SK-N-SH (cell line): ENCODE data around the gene PDE4D. TPM values are rescaled to one million over a fixed set of nuclear protein-coding genes. Genes with fewer than 3 reads are reported as not detected.

Experiments used
- CTCF ChIA-PET: fragments of 300-600, 350-600 bp; formaldehyde crosslinking; extraction: SDS; loops from one replicate; lab custom pipeline; 2021; lab: Yijun Ruan, JAX
- POLR2A ChIA-PET: fragments of 350-600 bp; sonication (Branson Sonifier 250); formaldehyde crosslinking; extraction: SDS; loops from one replicate; lab custom pipeline; 2020; ENCODE audit warnings: antibody characterized with exemption, inconsistent platforms; lab: Yijun Ruan, JAX
- DNase-seq: peaks from one replicate; pipeline ENCODE4 v3.0.0; 2012
- H2AFZ ChIP-seq: fragments of 200-600 bp; sonication (generic); 2 replicates; pipeline ENCODE4 v1.8.1; 2016; ENCODE audit warnings: antibody characterized with exemption, mild to moderate bottlenecking, low read depth
- H3F3A ChIP-seq: fragments of 200-600 bp; sonication (generic); replicated peaks from 2 replicates; pipeline ENCODE3; 2016; ENCODE audit warnings: antibody characterized with exemption, mild to moderate bottlenecking; ENCODE audit not compliant: insufficient read depth
- H3K27ac ChIP-seq, 2 experiments: fragments of 200-500 bp in 1 of 2; fragments of 200-600 bp in 1 of 2; sonication (Bioruptor generic) in 1 of 2; sonication (generic), shearing (Covaris generic) in 1 of 2; 2 replicates each; pipeline versions ENCODE4 v1.5.1 to v1.6.1; 2014 to 2016; ENCODE audit warnings: low read depth in 2 of 2, inconsistent platforms in 1 of 2, low read length in 1 of 2, mild to moderate bottlenecking in 1 of 2, mixed read lengths in 1 of 2
- H3K27me3 ChIP-seq: fragments of 200-600 bp; sonication (generic), shearing (Covaris generic); 2 replicates; pipeline ENCODE4 v1.6.1; 2016; ENCODE audit warnings: mixed run types; ENCODE audit not compliant: insufficient read depth
- H3K36me3 ChIP-seq, 2 experiments: fragments of 200-500 bp in 1 of 2; fragments of 200-600 bp in 1 of 2; sonication (Bioruptor generic) in 1 of 2; sonication (generic) in 1 of 2; replicated peaks in 1 of 2; 2 replicates each; pipeline versions ENCODE3 to v1.5.1; 2014 to 2016; ENCODE audit warnings: low read length in 1 of 2, mild to moderate bottlenecking in 1 of 2; ENCODE audit not compliant: insufficient read depth in 2 of 2, control insufficient read depth in 1 of 2
- H3K4me1 ChIP-seq, 2 experiments: fragments of 200-500 bp in 1 of 2; fragments of 200-600 bp in 1 of 2; sonication (Bioruptor generic) in 1 of 2; sonication (generic), shearing (Covaris generic) in 1 of 2; 2 replicates each; pipeline versions ENCODE4 v1.5.1 to v1.6.1; 2014 to 2016; ENCODE audit warnings: low read depth in 1 of 2, low read length in 1 of 2, mixed run types in 1 of 2; ENCODE audit not compliant: insufficient read depth in 2 of 2, control insufficient read depth in 1 of 2
- H3K4me2 ChIP-seq: fragments of 200-600 bp; sonication (generic), shearing (Covaris generic); 2 replicates; pipeline ENCODE4 v1.6.1; 2017; ENCODE audit warnings: mixed run types
- H3K4me3 ChIP-seq, 2 experiments: fragments of 200-500 bp in 1 of 2; fragments of 200-600 bp in 1 of 2; sonication (Bioruptor generic) in 1 of 2; sonication (generic), shearing (Covaris generic) in 1 of 2; 2 replicates each; pipeline versions ENCODE4 v1.5.1 to v1.8.1; 2014 to 2016; ENCODE audit warnings: low read depth in 2 of 2, inconsistent platforms in 1 of 2, low read length in 1 of 2, mild to moderate bottlenecking in 1 of 2, mixed read lengths in 1 of 2, moderate library complexity in 1 of 2
- H3K79me2 ChIP-seq: fragments of 200-600 bp; sonication (generic); 2 replicates; pipeline ENCODE4 v1.8.1; 2017; ENCODE audit warnings: mild to moderate bottlenecking; ENCODE audit not compliant: insufficient read depth
- H3K9ac ChIP-seq: fragments of 200-600 bp; sonication (generic); 2 replicates; pipeline ENCODE4 v1.6.1; 2017; ENCODE audit warnings: mixed run types
- H3K9me2 ChIP-seq: fragments of 200-600 bp; sonication (generic); 2 replicates; pipeline ENCODE4 v1.6.1; 2017; ENCODE audit warnings: mixed run types
- H3K9me3 ChIP-seq: fragments of 200-600 bp; sonication (generic); 2 replicates; pipeline ENCODE4 v1.6.1; 2017; ENCODE audit warnings: mixed run types, mild to moderate bottlenecking, moderate library complexity
- H4K20me1 ChIP-seq: fragments of 200-600 bp; sonication (generic); 2 replicates; pipeline ENCODE4 v1.6.1; 2017; ENCODE audit warnings: mild to moderate bottlenecking, mixed run types; ENCODE audit not compliant: insufficient read depth
- EZH2phosphoT487 ChIP-seq: fragments of 200-600 bp; sonication (generic); IDR thresholded peaks from 2 replicates; pipeline ENCODE4 v1.6.1; 2017; ENCODE audit warnings: low read depth, mixed run types, mild to moderate bottlenecking, antibody characterized with exemption, moderate library complexity, borderline replicate concordance
- FOSL2 ChIP-seq: IDR thresholded peaks from 2 replicates; pipeline ENCODE4 v1.4.0; 2012; ENCODE audit warnings: low read depth, mild to moderate bottlenecking, moderate library complexity, borderline replicate concordance
- GABPA ChIP-seq: IDR thresholded peaks from 2 replicates; pipeline ENCODE4 v1.4.0; 2012; ENCODE audit warnings: low read depth, mild to moderate bottlenecking
- GATA2 ChIP-seq: sonication (generic); formaldehyde crosslinking; IDR thresholded peaks from 2 replicates; pipeline ENCODE4 v1.5.0; 2020; ENCODE audit warnings: mild to moderate bottlenecking, missing genetic modification reagents
- JUND ChIP-seq: IDR thresholded peaks from 2 replicates; pipeline ENCODE4 v1.4.0; 2012
- MAX ChIP-seq: IDR thresholded peaks from 2 replicates; pipeline ENCODE4 v1.4.0; 2012; ENCODE audit warnings: low read depth
- NRF1 ChIP-seq: IDR thresholded peaks from 2 replicates; pipeline ENCODE4 v1.6.1; 2012; ENCODE audit warnings: low read depth, mild to moderate bottlenecking, low read length
- RXRA ChIP-seq: IDR thresholded peaks from 2 replicates; pipeline ENCODE4 v1.4.0; 2012; ENCODE audit warnings: low read depth, mild to moderate bottlenecking, borderline replicate concordance
- SMC3 ChIP-seq: IDR thresholded peaks from 2 replicates; pipeline ENCODE4 v1.6.1; 2012; ENCODE audit warnings: low read depth, low read length, improper control_type of control experiment
- TCF12 ChIP-seq: IDR thresholded peaks from 2 replicates; pipeline ENCODE4 v1.4.0; 2012
- TEAD4 ChIP-seq: IDR thresholded peaks from 2 replicates; pipeline ENCODE4 v1.4.0; 2012; ENCODE audit warnings: mild to moderate bottlenecking, borderline replicate concordance; ENCODE audit not compliant: insufficient read depth
- WGBS: methylation state at CpG from one replicate; pipeline ENCODE4 v1.1.6; 2017; ENCODE audit warnings: low lambda C conversion rate; 5-methylcytosine and 5-hydroxymethylcytosine counted together
- polyA plus RNA-seq, 3 experiments: library from polyadenylated mRNA; depleted of rRNA; stranded (reverse); fragments of >200 nt; gene quantifications; 2 replicates each; pipeline ENCODE4 v1.2.3, GENCODE V29; 2012
- TF ChIP-seq, protein P1 (sequence below): IDR thresholded peaks from 2 replicates; pipeline ENCODE4 v1.6.1; 2012; ENCODE audit warnings: mild to moderate bottlenecking, low read depth, low read length, moderate library complexity
- TF ChIP-seq, protein P2 (sequence below): IDR thresholded peaks from 2 replicates; pipeline ENCODE4; 2012
- TF ChIP-seq, protein P3 (sequence below): fragments of 150-350 bp; IDR thresholded peaks from 2 replicates; pipeline ENCODE4 v1.6.1; 2017; ENCODE audit warnings: antibody characterized with exemption, low read length, low read depth, borderline replicate concordance
- TF ChIP-seq, protein P4 (sequence below): IDR thresholded peaks from 2 replicates; pipeline ENCODE4 v1.4.0; 2012; ENCODE audit warnings: low read depth, borderline replicate concordance

Gene PDE4D
- polyA plus RNA-seq, 1 of the 3 experiments (the other 2 are of a cell fraction), result 2.4 TPM

GRCh38 chr5:59501316-59501715 lies 392.2 kb downstream of the PDE4D start:
- no peaks in the 10 kb centered on the region for H4K20me1 ChIP-seq
- no peak for TF ChIP-seq JUND
- TF ChIP-seq MAX, result no peak
- TF ChIP-seq, protein P1, sequence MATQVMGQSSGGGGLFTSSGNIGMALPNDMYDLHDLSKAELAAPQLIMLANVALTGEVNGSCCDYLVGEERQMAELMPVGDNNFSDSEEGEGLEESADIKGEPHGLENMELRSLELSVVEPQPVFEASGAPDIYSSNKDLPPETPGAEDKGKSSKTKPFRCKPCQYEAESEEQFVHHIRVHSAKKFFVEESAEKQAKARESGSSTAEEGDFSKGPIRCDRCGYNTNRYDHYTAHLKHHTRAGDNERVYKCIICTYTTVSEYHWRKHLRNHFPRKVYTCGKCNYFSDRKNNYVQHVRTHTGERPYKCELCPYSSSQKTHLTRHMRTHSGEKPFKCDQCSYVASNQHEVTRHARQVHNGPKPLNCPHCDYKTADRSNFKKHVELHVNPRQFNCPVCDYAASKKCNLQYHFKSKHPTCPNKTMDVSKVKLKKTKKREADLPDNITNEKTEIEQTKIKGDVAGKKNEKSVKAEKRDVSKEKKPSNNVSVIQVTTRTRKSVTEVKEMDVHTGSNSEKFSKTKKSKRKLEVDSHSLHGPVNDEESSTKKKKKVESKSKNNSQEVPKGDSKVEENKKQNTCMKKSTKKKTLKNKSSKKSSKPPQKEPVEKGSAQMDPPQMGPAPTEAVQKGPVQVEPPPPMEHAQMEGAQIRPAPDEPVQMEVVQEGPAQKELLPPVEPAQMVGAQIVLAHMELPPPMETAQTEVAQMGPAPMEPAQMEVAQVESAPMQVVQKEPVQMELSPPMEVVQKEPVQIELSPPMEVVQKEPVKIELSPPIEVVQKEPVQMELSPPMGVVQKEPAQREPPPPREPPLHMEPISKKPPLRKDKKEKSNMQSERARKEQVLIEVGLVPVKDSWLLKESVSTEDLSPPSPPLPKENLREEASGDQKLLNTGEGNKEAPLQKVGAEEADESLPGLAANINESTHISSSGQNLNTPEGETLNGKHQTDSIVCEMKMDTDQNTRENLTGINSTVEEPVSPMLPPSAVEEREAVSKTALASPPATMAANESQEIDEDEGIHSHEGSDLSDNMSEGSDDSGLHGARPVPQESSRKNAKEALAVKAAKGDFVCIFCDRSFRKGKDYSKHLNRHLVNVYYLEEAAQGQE, result no peak
- TF ChIP-seq TCF12, result no peak
- no peak for TF ChIP-seq TEAD4
- no peak for TF ChIP-seq GATA2 (CRISPR knock-in tag)
- TF ChIP-seq GABPA, result no peak
- TF ChIP-seq NRF1, result no peak
- TF ChIP-seq, protein P2, sequence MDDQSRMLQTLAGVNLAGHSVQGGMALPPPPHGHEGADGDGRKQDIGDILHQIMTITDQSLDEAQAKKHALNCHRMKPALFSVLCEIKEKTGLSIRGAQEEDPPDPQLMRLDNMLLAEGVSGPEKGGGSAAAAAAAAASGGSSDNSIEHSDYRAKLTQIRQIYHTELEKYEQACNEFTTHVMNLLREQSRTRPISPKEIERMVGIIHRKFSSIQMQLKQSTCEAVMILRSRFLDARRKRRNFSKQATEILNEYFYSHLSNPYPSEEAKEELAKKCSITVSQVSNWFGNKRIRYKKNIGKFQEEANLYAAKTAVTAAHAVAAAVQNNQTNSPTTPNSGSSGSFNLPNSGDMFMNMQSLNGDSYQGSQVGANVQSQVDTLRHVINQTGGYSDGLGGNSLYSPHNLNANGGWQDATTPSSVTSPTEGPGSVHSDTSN, result no peak
- TF ChIP-seq, protein P3, sequence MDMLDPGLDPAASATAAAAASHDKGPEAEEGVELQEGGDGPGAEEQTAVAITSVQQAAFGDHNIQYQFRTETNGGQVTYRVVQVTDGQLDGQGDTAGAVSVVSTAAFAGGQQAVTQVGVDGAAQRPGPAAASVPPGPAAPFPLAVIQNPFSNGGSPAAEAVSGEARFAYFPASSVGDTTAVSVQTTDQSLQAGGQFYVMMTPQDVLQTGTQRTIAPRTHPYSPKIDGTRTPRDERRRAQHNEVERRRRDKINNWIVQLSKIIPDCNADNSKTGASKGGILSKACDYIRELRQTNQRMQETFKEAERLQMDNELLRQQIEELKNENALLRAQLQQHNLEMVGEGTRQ, result no peak
- TF ChIP-seq FOSL2, result no peak
- TF ChIP-seq, protein P4, sequence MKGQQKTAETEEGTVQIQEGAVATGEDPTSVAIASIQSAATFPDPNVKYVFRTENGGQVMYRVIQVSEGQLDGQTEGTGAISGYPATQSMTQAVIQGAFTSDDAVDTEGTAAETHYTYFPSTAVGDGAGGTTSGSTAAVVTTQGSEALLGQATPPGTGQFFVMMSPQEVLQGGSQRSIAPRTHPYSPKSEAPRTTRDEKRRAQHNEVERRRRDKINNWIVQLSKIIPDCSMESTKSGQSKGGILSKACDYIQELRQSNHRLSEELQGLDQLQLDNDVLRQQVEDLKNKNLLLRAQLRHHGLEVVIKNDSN, result no peak
- no peak for TF ChIP-seq RXRA
- no peak for TF ChIP-seq EZH2phosphoT487
- TF ChIP-seq SMC3, result no peak
- ChIA-PET POLR2A (no interaction called here), CTCF (interaction anchor here (0.7 to 2.8 kb wide), 6 partner anchors 12 to 172 kb away, joined by 3 to 13 read pairs (median 4); no protein-coding TSS in a partner anchor)
- H3K9ac ChIP-seq, result no peak overlapping the region
- H3K27me3 ChIP-seq, result no peaks in the 10 kb centered on the region
- no peaks in the 10 kb centered on the region for H3F3A ChIP-seq
- H3K79me2 ChIP-seq, result no peaks in the 10 kb centered on the region
- H3K4me1 ChIP-seq, result no peaks in the 10 kb centered on the region
- no peak overlapping the region for H3K4me2 ChIP-seq
- H2AFZ ChIP-seq, result no peak overlapping the region
- no peak overlapping the region for H3K27ac ChIP-seq
- DNase-seq, result no peak
- WGBS, result 94% methylated on average over 1 of the region's 1 CpG
- H3K9me3 ChIP-seq, result no peaks in the 10 kb centered on the region
- no peak overlapping the region for H3K4me3 ChIP-seq
- no peaks in the 10 kb centered on the region for H3K9me2 ChIP-seq
- peaks cover 0 to 5% of the 10 kb centered on the region in 2 experiments for H3K36me3 ChIP-seq
